GM19463 (cell line): Measurements from ENCODE around the gene DISC1.

ENCODE experiments used
- ATAC-seq: cut with Tn5 transposase; IDR thresholded peaks from one replicate; pipeline ENCODE4 v1.9.1; 2021; ENCODE audit warnings: mild to moderate bottlenecking, moderate library complexity; ENCODE audit not compliant: unreplicated experiment

DISC1 gene

GRCh38 chr1:231803353-231803752 is 176.8 kb downstream of the DISC1 start:
- ATAC-seq, result no peak

DNA sequence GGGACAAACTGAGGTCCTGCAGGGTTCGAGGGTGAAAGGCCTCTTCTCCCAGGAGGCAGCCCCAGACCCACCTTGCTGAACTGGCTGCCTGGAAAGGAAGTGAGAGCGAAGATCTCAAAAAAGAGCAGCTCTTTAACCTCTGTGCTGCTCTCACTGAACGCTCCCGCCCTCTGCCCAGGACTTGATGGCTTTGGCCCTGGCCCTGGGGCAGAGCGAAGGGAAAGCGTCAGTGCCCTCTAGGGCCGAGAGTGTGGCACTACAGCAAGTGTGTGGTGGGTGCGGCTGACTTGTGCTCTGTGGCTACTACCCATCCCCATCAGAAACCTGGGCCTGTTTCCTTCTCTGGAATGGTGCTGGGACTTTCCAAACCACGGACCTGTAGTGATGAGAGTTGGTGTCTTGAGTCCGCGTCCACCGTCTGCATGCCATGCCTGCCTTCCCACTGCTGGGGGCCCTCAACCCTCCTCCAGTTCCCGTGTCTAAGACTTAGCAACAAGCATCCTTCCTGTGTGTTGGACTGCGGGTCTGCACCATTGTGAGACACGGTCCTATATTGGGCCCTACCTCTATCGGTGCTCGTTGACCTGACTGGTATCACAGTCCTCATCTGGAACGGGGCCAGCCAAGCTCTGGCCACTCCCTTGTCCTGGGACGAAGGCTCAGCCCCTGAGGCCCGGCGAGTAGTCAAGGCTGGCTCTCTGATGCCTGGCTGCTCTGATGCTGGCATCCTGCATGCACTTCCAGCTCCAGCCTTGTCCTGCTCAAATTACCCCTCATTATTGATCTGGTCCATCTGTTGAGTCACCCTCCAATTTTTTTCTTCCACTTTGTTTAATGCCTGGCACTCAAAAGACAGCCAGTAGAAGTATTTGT is 180.3 kb downstream of the DISC1 start:
- ATAC-seq, result peak; percentile 94

DNA sequence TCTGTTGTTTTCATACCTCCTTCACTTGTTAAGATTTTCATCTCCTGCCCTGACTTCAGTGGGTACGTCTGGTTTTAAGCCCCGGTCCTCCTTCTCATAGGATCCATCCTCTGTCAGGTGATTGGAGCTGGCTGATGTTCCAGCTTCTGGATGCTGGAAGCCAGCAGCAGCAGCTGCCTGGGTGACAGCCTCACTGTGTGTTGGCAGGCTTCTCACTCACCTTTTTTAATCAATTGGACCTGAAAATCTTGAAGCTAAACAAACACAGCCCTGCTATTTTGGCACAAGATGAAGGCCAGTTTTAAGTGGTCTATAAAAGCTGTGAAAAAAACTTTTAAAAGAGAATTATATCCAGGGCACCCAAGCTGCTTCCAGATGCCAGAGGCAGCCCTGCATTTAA is 181.0 kb downstream of the DISC1 start:
- ATAC-seq, result no peak

GRCh38 chr1:231808116-231808515 is 181.5 kb downstream of the DISC1 start:
- ATAC-seq, result no peak

GRCh38 chr1:231808990-231809389 is 182.4 kb downstream of the DISC1 start:
- ATAC-seq, result no peak

DNA sequence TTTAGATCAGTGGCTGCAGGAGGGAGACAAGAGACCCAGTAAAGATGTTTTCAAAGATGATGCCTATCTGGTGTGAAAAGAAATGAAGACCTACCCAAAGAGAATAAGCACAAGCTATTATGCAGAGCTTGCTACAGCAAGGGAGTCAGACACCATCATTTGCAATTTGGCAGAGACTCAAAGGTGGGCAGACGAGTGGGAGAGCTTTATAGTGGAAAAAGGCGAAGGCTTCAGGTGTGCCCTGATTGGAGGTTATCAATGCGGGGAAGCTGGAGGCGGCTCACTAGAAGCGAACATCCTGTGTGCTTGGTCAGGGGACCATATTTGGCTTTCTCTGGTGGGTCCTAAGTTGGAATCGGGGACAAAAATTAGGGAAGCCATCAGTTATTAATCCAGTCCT is 183.8 kb downstream of the DISC1 start:
- ATAC-seq, result no peak

GRCh38 chr1:231814021-231814420 is 187.4 kb downstream of the DISC1 start:
- no peak for ATAC-seq

DNA sequence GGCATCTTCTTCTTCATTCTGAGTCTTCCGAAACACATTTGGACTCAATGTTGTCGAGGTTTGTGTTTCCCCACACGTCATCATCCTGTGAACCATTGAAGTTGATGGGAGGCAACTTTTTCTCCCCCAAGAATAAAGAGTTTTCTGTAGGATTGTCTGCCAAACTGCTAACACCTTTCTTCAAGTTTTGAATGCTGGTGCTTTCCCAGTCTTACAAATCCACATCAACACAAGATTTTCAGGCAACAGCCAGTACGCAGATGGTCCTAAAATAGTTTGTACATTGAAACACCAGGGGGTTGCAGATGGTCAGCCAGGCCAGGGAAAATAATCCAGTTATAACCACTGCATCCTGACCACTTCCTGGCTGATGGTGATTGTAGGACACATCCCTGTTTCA is 187.9 kb downstream of the DISC1 start:
- ATAC-seq, result no peak

- no peak for ATAC-seq
Measured at GRCh38 chr1:231817801-231818200, 191.2 kb downstream of the DISC1 start.

DNA sequence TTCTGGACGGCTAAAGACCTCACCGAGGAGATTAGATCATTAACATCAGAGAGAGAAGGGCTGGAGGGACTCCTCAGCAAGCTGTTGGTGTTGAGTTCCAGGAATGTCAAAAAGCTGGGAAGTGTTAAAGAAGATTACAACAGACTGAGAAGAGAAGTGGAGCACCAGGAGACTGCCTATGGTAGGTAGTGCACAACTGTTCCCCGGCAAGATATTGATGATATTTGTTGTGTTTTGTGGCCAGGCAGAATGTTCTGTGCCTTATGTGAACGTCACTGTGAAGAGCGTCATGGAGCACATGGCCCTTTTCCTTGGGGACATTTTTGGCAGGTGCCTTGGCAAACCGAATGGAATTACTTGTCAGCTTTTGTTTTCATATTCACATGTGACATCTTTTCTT is 191.7 kb downstream of the DISC1 start:
- no peak for ATAC-seq

DNA sequence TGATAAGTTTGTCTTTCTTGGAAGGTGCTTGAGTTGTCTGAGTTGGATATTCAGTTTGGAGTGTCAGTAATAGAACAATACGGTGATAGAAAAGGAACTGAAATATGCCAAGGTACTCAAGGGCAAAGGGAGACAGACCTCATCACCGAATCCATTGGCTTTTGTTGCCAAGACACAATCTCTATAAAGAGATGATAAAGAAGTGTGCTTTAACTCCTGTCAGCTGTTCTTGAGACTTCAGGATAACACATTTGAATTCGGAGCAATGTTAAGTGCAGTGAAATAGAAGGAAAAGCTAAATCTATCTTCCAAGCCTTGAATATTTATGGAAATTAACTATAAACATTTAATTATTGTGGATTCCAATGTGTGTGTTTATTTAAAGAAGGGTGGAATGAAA is 194.7 kb downstream of the DISC1 start:
- no peak for ATAC-seq

GRCh38 chr1:231822041-231822440 is 195.5 kb downstream of the DISC1 start:
- ATAC-seq, result no peak

GRCh38 chr1:231826566-231826965 is 200.0 kb downstream of the DISC1 start:
- no peak for ATAC-seq

GRCh38 chr1:231827337-231828105 is 200.9 kb downstream of the DISC1 start:
- no peak for ATAC-seq

- ATAC-seq, result no peak
Measured at GRCh38 chr1:231828182-231828920, 201.8 kb downstream of the DISC1 start.

DNA sequence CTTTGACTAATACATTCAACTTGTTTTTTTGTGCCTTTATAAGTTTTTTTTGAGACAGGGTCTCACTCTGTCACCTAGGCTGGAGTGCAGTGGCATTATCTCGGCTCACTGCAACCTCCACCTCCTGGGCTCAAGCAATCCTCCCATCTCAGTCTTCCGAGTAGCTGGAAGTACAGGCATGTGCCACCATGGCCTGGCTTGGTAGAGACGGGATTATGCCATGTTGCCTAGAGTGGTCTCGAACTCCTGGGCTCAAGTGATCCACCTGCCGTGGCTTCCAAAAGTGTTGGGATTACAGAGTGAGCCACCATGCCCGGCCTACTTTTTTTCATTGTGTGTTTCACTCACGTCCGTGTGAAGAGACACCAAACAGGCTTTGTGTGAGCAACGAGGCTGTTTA is 202.7 kb downstream of the DISC1 start:
- no peak for ATAC-seq

DNA sequence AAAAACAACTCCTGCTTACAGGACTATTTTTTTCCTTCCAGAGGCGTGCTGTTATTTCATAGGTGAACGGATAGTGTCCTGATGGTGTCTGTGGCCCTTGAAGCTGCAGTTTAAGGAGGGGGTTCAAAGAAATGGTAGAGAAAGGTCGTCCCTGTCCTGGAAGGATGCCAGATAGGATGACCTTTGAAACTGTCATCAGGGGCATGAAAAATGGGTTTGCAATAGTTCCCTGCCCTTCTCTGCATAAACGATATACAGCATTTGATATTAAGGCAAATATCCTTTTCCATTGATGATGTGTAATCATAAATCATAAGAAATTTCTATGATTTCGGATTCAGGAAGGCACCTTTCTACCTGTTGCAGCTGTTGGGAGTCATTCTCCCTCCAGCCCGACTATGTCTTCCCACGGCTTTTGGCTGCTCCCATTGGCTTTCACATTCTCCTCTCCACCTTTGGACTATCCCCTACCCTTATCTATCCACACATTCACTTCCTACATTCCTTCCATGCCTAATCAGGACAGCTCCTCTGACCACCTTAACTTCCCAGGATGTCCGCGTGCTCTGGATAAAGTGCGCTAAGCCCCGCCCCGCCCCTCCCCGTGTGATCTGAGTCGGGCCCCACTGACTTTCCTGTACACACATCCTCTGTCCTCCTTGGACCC is 209.8 kb downstream of the DISC1 start:
- no peak for ATAC-seq

DNA sequence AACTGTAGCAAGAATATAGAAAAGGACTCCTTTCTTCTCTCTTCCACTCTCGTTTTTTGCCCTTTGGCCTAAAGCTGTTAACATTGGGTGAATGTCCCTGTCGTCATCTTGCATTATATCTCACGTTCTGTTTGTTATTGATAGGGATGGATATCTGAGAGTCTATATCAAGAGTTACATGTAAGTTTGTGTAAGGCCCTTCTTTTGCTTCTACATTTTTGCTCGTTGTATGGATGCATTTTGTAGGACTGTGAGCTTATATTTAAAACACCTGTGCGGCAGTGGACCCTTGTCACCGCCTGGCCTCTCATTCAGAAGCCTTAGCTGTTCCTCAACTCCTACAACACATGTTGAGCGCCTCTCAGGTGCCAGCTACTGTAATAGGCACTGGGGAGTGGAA is 211.9 kb downstream of the DISC1 start:
- ATAC-seq, result no peak

GRCh38 chr1:231839999-231840398 is 213.4 kb downstream of the DISC1 start:
- no peak for ATAC-seq

- ATAC-seq, result no peak
Measured at GRCh38 chr1:231841616-231842344, 215.2 kb downstream of the DISC1 start.
